ENCODE measurements around the gene SYNDIG1.

SYNDIG1 gene

GRCh38 chr20:24483435-24484080 lies 14.1 kb downstream of the SYNDIG1 start:
- Histone ChIP-seq H3K27me3 (ENCODE audit: control insufficient read depth, insufficient read depth, low read length) (peaks cover 2% of the 10 kb centered on the region), H3K9ac (ENCODE audit: low read length) (no peak overlapping the region), H3K36me3 (ENCODE audit: control insufficient read depth, insufficient read depth, low read length) (no peaks in the 10 kb centered on the region), H3K27ac (ENCODE audit: low read depth, low read length) (no peak overlapping the region), H3K4me3 (ENCODE audit: low read length) (no peak overlapping the region), H3K4me1 (ENCODE audit: control insufficient read depth, insufficient read depth, low read length) (no peaks in the 10 kb centered on the region)

- H3K36me3 ChIP-seq (ENCODE audit: control insufficient read depth, insufficient read depth, low read length), result no peaks in the 10 kb centered on the region
- no peaks in the 10 kb centered on the region for H3K4me1 ChIP-seq (ENCODE audit: control insufficient read depth, insufficient read depth, low read length)
- H3K4me3 ChIP-seq (ENCODE audit: low read length), result no peak overlapping the region
- H3K27me3 ChIP-seq (ENCODE audit: control insufficient read depth, insufficient read depth, low read length), result no peaks in the 10 kb centered on the region
- H3K27ac ChIP-seq (ENCODE audit: low read depth, low read length), result no peak overlapping the region
- H3K9ac ChIP-seq (ENCODE audit: low read length), result no peak overlapping the region
These were observed 14.6 kb downstream of the SYNDIG1 start for GRCh38 chr20:24484081-24484450.

- H3K4me1 ChIP-seq (ENCODE audit: control insufficient read depth, insufficient read depth, low read length), result no peaks in the 10 kb centered on the region
- H3K9ac ChIP-seq (ENCODE audit: low read length), result no peak overlapping the region
These were observed 16.6 kb downstream of the SYNDIG1 start for GRCh38 chr20:24485981-24486380.

GRCh38 chr20:24487240-24487639 lies 17.8 kb downstream of the SYNDIG1 start:
- no peak overlapping the region for H3K27ac ChIP-seq (ENCODE audit: low read depth, low read length)
- H3K27me3 ChIP-seq (ENCODE audit: control insufficient read depth, insufficient read depth, low read length), result no peaks in the 10 kb centered on the region
- no peak overlapping the region for H3K4me3 ChIP-seq (ENCODE audit: low read length)
- H3K36me3 ChIP-seq (ENCODE audit: control insufficient read depth, insufficient read depth, low read length), result no peaks in the 10 kb centered on the region
- H3K9ac ChIP-seq (ENCODE audit: low read length), result no peak overlapping the region
- H3K4me1 ChIP-seq (ENCODE audit: control insufficient read depth, insufficient read depth, low read length), result no peaks in the 10 kb centered on the region

More at GRCh38 chr20:24485981-24486380, 16.6 kb downstream of the SYNDIG1 start:
- Histone ChIP-seq H3K4me3 (ENCODE audit: low read length) (no peak overlapping the region), H3K36me3 (ENCODE audit: control insufficient read depth, insufficient read depth, low read length) (no peaks in the 10 kb centered on the region), H3K27ac (ENCODE audit: low read depth, low read length) (no peak overlapping the region), H3K27me3 (ENCODE audit: control insufficient read depth, insufficient read depth, low read length) (no peaks in the 10 kb centered on the region)

GRCh38 chr20:24487648-24488047 lies 18.2 kb downstream of the SYNDIG1 start:
- H3K9ac ChIP-seq (ENCODE audit: low read length), result no peak overlapping the region
- H3K27ac ChIP-seq (ENCODE audit: low read depth, low read length), result no peak overlapping the region

GRCh38 chr20:24488064-24488799 lies 18.8 kb downstream of the SYNDIG1 start:
- H3K4me3 ChIP-seq (ENCODE audit: low read length), result no peak overlapping the region
- no peaks in the 10 kb centered on the region for H3K36me3 ChIP-seq (ENCODE audit: control insufficient read depth, insufficient read depth, low read length)
- no peaks in the 10 kb centered on the region for H3K27me3 ChIP-seq (ENCODE audit: control insufficient read depth, insufficient read depth, low read length)
- no peak overlapping the region for H3K9ac ChIP-seq (ENCODE audit: low read length)
- no peaks in the 10 kb centered on the region for H3K4me1 ChIP-seq (ENCODE audit: control insufficient read depth, insufficient read depth, low read length)
- H3K27ac ChIP-seq (ENCODE audit: low read depth, low read length), result no peak overlapping the region

More at GRCh38 chr20:24487648-24488047, 18.2 kb downstream of the SYNDIG1 start:
- no peaks in the 10 kb centered on the region for H3K27me3 ChIP-seq (ENCODE audit: control insufficient read depth, insufficient read depth, low read length)
- no peaks in the 10 kb centered on the region for H3K4me1 ChIP-seq (ENCODE audit: control insufficient read depth, insufficient read depth, low read length)
- no peak overlapping the region for H3K4me3 ChIP-seq (ENCODE audit: low read length)
- no peaks in the 10 kb centered on the region for H3K36me3 ChIP-seq (ENCODE audit: control insufficient read depth, insufficient read depth, low read length)

GRCh38 chr20:24488800-24489175 lies 19.4 kb downstream of the SYNDIG1 start:
- Histone ChIP-seq H3K27me3 (ENCODE audit: control insufficient read depth, insufficient read depth, low read length) (no peaks in the 10 kb centered on the region), H3K4me1 (ENCODE audit: control insufficient read depth, insufficient read depth, low read length) (no peaks in the 10 kb centered on the region), H3K4me3 (ENCODE audit: low read length) (no peak overlapping the region), H3K27ac (ENCODE audit: low read depth, low read length) (no peak overlapping the region), H3K36me3 (ENCODE audit: control insufficient read depth, insufficient read depth, low read length) (no peaks in the 10 kb centered on the region), H3K9ac (ENCODE audit: low read length) (no peak overlapping the region)

GRCh38 chr20:24489193-24489592 lies 19.8 kb downstream of the SYNDIG1 start:
- Histone ChIP-seq H3K27me3 (ENCODE audit: control insufficient read depth, insufficient read depth, low read length) (no peaks in the 10 kb centered on the region), H3K4me3 (ENCODE audit: low read length) (no peak overlapping the region), H3K36me3 (ENCODE audit: control insufficient read depth, insufficient read depth, low read length) (no peaks in the 10 kb centered on the region), H3K4me1 (ENCODE audit: control insufficient read depth, insufficient read depth, low read length) (no peaks in the 10 kb centered on the region), H3K27ac (ENCODE audit: low read depth, low read length) (no peak overlapping the region), H3K9ac (ENCODE audit: low read length) (no peak overlapping the region)

GRCh38 chr20:24489631-24490260 lies 20.3 kb downstream of the SYNDIG1 start:
- H3K4me1 ChIP-seq (ENCODE audit: control insufficient read depth, insufficient read depth, low read length), result no peaks in the 10 kb centered on the region

GRCh38 chr20:24490598-24490997 lies 21.2 kb downstream of the SYNDIG1 start:
- Histone ChIP-seq H3K27me3 (ENCODE audit: control insufficient read depth, insufficient read depth, low read length) (no peaks in the 10 kb centered on the region), H3K36me3 (ENCODE audit: control insufficient read depth, insufficient read depth, low read length) (no peaks in the 10 kb centered on the region), H3K4me1 (ENCODE audit: control insufficient read depth, insufficient read depth, low read length) (no peaks in the 10 kb centered on the region), H3K4me3 (ENCODE audit: low read length) (no peak overlapping the region), H3K27ac (ENCODE audit: low read depth, low read length) (no peak overlapping the region), H3K9ac (ENCODE audit: low read length) (no peak overlapping the region)

More at GRCh38 chr20:24489631-24490260, 20.3 kb downstream of the SYNDIG1 start:
- H3K27ac ChIP-seq (ENCODE audit: low read depth, low read length), result no peak overlapping the region
- H3K4me3 ChIP-seq (ENCODE audit: low read length), result no peak overlapping the region
- no peaks in the 10 kb centered on the region for H3K36me3 ChIP-seq (ENCODE audit: control insufficient read depth, insufficient read depth, low read length)
- no peaks in the 10 kb centered on the region for H3K27me3 ChIP-seq (ENCODE audit: control insufficient read depth, insufficient read depth, low read length)
- H3K9ac ChIP-seq (ENCODE audit: low read length), result no peak overlapping the region

GRCh38 chr20:24491041-24491756 lies 21.8 kb downstream of the SYNDIG1 start:
- Histone ChIP-seq H3K4me1 (ENCODE audit: control insufficient read depth, insufficient read depth, low read length) (no peaks in the 10 kb centered on the region), H3K9ac (ENCODE audit: low read length) (no peak overlapping the region)

GRCh38 chr20:24492031-24492607 lies 22.7 kb downstream of the SYNDIG1 start:
- Histone ChIP-seq H3K27me3 (ENCODE audit: control insufficient read depth, insufficient read depth, low read length) (no peaks in the 10 kb centered on the region), H3K9ac (ENCODE audit: low read length) (no peak overlapping the region), H3K4me3 (ENCODE audit: low read length) (no peak overlapping the region), H3K27ac (ENCODE audit: low read depth, low read length) (no peak overlapping the region), H3K4me1 (ENCODE audit: control insufficient read depth, insufficient read depth, low read length) (no peaks in the 10 kb centered on the region), H3K36me3 (ENCODE audit: control insufficient read depth, insufficient read depth, low read length) (no peaks in the 10 kb centered on the region)

More at GRCh38 chr20:24491041-24491756, 21.8 kb downstream of the SYNDIG1 start:
- no peak overlapping the region for H3K27ac ChIP-seq (ENCODE audit: low read depth, low read length)
- no peaks in the 10 kb centered on the region for H3K36me3 ChIP-seq (ENCODE audit: control insufficient read depth, insufficient read depth, low read length)
- no peaks in the 10 kb centered on the region for H3K27me3 ChIP-seq (ENCODE audit: control insufficient read depth, insufficient read depth, low read length)
- H3K4me3 ChIP-seq (ENCODE audit: low read length), result no peak overlapping the region
